ENCODE results near the gene CNDP2.
"Not testable (repeated sequence)": the region's sequence is repeated elsewhere in the genome, so short reads cannot be mapped to it uniquely, and the experiment has no call there.

The CNDP2 gene

GRCh38 chr18:74540652-74541421 lies 44.7 kb downstream of the CNDP2 start:
- no peak for DNase-seq

GRCh38 chr18:74541703-74542555 lies 45.8 kb downstream of the CNDP2 start:
- DNase-seq = no peak

GRCh38 chr18:74544898-74545297 lies 48.7 kb downstream of the CNDP2 start:
- DNase-seq = no peak

DNA sequence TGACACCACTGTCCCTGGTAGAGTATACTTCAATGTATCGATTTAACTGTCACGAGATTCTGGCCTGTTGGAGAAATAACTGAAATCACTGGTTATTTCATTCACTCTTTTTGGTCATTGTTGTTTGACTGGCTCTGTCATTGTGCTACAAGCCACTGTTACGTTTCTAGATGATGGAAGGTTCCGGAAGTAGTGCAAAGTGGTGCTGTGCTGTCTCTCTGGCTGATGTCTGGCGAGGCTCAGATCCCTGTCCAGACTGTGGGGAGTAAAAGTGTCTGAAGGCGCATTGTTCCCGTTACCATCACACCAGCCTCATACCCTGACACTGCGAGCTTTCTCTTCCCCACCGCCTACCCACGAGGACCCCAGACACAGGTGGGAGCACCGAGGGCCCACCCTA lies 49.8 kb downstream of the CNDP2 start:
- no peak for DNase-seq

GRCh38 chr18:74546751-74547530 lies 50.8 kb downstream of the CNDP2 start:
- no peak for DNase-seq

- DNase-seq = no peak
Measured at GRCh38 chr18:74547860-74548259, 51.7 kb downstream of the CNDP2 start.

DNA sequence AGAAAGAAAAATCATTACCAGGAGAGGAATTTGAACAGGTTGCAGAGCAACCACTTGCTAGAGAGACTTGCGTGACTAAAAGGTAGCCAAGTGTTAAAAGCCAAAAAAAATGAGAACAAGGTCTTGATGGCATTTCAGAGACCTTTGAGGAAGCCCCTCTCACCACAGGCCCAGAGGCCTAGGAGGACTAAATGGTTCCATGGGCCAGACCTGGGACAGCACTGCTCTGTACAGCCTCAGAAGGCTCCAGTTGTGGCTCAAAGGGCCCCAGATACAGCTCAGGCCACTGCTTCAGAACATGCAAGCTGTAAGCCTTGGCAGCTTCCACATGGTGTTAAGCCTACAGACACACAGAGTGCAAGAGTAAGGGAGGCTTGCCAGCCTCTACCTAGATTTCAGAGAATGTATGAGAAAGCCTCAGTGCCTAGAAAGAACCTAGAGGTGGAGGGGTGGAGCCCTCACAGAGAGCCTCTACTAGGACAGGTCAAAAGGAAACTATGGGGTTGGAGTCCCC lies 53.5 kb downstream of the CNDP2 start:
- no peak for DNase-seq

DNA sequence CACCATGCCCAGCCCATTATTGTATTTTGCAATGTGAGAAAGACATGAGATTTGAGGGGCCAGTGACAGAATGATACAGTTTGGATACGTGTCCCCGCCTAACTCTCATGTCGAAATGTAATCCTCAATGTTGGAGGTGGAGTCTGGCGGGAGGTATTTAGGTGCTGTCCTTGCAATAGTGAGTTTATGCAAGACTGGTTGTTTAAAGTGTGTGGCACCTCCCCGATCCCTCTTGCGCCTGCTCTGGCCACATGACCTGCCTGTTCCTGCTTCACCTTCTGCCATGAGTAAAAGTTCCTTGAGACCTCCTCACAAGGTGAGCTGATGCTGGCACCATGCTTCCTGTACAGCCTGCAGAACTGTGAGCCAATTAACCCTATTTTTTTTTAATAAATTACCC lies 54.7 kb downstream of the CNDP2 start:
- no peak for DNase-seq

DNA sequence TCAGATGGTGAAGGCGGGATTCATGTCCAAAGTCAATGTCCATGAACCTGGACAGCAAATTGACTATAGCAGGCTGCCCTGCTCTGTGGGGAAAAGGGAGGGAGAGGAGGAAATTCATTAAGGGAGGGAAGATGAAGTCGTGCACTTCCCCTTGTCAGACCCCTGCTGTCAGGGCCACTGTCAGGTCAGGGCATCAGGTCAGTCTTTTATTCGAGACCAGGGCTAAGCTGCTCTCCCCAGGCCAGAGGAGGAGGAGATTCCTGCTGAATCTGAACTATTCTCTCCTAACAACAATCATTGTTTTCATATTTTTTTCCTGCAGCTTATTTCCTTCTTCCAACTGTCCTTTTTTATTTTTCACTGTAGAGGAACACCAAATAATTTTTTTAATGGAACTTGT lies 55.3 kb downstream of the CNDP2 start:
- no peak for DNase-seq

DNA sequence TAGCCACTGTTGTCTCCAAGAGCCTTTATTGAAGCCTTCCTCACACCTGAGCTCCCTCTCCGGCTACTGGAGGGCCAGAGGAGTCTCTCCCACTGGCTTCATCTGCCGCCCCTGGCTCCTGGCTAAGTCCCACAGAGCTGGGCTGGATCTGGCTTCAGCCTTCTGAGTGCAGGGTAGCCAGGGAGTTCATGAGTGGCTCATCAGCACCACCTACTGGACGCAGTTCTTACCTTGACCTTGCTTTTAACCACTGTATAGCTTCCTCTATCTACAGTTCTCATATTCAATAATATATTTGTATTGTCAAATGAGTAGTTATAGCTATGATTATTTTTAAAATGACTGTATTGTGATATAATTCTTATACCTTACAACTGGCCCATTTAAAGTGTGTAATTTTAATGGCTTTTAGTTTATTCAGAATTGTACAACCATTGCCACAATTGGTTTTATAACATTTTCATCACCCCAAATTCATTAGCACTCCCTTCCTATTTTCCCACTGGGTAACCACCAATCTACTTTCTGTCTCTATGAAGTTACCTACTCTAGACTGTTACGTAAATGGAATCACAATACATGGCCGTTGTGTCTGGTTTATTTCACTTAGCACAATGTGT lies 55.9 kb downstream of the CNDP2 start:
- peak; percentile 92 for DNase-seq

- no peak for DNase-seq
Measured at GRCh38 chr18:74556126-74556525, 60.0 kb downstream of the CNDP2 start.

GRCh38 chr18:74558096-74558495 lies 61.9 kb downstream of the CNDP2 start:
- no peak for DNase-seq

DNA sequence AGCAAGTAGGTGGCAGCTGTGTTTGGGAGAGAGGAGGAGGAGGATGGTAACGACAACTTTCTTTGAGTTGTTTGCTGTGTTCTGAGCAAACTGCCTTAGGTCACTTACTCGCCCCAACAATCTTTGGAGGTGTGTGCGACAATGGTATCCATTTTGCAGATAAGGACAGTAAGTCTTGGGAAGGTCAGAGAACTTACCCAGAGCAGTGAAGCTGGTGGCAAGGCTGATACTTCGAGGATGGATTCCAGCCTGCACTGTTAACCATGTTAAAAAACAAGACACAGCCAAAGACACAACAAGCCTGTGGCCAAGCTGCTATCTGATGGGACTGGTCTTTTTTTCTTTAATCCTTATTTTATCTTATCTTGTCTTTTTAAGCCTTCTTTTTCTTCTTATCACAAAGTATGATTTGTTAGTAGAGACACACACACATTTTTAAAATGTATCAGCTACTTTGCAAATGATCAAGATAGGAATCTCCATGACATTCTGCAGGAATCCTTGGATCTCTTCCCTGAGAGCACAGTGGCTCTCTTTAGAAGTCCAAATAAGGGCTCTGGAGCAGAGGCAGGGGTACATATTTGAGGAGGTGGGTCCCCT lies 66.1 kb downstream of the CNDP2 start:
- DNase-seq = no peak

DNA sequence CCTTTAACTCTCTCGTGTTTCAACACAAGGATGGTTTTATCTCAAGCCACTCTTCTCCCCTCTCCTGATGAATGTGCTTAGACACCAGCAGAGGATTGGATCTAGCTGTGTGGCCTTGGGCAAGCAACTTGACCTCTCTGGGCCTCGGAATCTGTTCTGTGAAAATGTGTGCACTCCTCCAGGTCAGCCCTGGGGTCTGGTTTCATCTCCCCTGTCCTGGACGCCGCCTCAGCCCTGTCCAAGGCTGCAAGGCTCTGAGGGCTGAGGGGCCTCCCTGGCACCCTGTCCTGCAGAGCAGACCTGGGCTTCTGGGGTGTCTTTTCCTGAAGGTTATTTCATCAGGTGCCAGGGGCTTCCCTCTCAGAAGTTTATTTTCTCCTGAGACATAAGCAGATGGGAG lies 66.6 kb downstream of the CNDP2 start:
- no peak for DNase-seq

DNA sequence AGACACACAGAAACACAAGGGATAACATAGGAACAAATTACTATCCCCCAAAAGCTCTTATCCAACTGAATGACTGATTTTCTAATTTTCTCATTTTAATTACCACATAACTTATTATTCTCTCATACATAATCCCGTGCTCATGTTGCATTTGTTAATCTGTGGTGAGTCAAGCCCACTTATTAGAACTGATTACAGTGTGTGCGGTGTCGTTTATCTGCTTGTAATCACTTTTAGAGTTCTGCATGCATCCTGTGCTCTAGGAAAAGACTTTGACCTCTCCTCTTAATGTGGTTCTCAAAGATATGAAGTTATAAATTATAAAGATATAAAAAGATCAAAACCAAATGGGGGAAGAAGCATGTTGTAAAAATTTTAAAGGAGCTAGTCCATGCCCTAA lies 67.8 kb downstream of the CNDP2 start:
- DNase-seq = peak; percentile 60

- not testable (repeated sequence) for DNase-seq
Measured at GRCh38 chr18:74565164-74565563, 69.0 kb downstream of the CNDP2 start.

DNA sequence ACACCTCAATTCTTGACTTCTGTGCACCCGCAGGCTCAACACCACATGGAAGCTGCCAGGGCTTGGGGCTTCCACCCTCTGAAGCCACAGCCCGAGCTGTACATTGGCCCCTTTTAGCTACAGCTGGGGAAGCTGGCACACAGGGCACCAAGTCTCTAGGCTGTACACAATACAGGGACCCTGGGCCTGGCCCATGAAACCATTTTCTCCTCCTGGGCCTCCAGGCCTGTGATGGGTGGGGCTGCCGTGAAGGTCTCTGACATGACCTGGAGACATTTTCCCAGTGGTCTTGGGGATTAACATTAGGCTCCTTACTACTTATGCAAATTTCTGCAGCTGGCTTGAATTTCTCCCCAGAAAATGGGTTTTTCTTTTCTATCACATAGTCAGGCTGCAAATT lies 69.8 kb downstream of the CNDP2 start:
- not testable (repeated sequence) for DNase-seq

GRCh38 chr18:74567822-74568221 lies 71.7 kb downstream of the CNDP2 start:
- DNase-seq = peak; percentile 55

- DNase-seq = no peak
Measured at GRCh38 chr18:74569401-74569800, 73.2 kb downstream of the CNDP2 start.

DNA sequence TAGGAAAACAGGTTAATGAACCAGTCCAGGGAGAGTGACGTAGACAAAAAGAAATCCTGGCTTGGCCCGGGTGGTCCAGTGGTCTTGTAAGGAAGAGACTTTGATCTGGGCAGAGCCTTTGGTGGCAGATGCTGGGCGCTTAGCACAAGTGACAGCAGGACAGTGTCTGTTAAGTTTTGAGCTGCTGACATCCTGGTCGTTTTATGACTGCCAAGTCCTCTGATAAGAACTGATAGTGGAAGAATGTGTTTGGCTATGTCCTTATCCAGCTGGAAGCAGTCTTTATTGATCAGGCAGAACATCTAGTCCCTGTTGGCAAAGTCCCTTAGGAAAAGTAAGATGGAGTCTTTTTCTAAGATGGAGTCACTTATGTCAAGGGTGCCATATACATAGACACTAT lies 74.1 kb downstream of the CNDP2 start:
- no peak for DNase-seq

DNA sequence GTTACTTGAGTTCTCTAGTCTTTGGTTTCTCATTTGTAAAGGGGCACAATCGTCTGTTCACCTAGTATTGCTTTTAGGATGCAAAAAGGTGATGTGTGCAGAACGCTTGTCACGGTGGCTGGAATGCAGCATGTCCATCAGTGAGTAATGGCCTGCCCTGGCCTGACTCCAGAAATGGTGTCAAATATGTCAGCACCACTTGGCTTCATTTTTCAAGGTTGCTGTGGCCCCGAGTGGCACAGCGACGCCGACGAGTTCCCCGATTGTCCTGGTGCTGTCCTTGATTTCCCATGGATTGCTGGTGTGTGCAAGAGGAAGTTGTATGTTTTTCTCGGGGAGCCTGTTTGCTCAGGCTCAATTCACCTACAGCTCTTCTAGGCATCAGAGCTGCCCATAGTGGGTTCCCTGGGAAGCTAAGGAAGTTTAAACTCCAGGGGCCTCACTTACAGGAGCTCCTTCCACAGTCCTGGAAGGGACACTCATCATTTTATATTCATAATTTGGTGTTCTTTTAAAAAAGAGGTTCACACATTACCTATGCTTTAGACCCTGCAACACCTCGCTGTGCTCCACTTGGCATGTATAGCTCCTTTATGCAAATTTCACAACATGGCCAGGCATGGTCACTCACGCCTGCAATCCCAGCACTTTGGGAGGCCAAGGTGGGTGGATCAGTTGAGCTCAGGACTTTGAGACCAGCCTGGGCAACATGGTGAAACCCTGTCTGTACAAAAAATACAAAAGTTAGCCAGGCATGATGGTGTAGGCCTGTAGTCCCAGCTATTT lies 75.9 kb downstream of the CNDP2 start:
- DNase-seq = no peak

Data from hematopoietic multipotent progenitor cell treated with erythropoietin and hydrocortisone succinate and interleukin-3 and kit ligand, for 4 days (in vitro differentiated cells).